Gastroesophageal sphincter (tissue), 3 donors: ENCODE data around the gene TENT5C.

Experiments
- CTCF ChIP-seq, 4 experiments: fragments of 200-600 bp in 2 of 4; fragments of 450-650 bp in 2 of 4; sonication (generic) in 1 of 4; IDR thresholded peaks; one replicate each; pipeline ENCODE4 v1.5.1; 2017 to 2019; ENCODE audit warnings: antibody characterized with exemption in 4 of 4, mild to moderate bottlenecking in 2 of 4, moderate library complexity in 2 of 4
- EP300 ChIP-seq: sonication (generic); formaldehyde crosslinking; IDR thresholded peaks from one replicate; pipeline ENCODE4 v1.6.1; 2017; ENCODE audit warnings: antibody characterized with exemption, mild to moderate bottlenecking
- POLR2A ChIP-seq, 2 donors: fragments of 450-650 bp; IDR thresholded peaks; one replicate each; pipeline ENCODE4 v1.6.1; 2017; ENCODE audit warnings: antibody characterized with exemption in 2 of 2, mild to moderate bottlenecking in 2 of 2, moderate library complexity in 1 of 2

GRCh38 chr1:117618450-117619122 is 12.7 kb downstream of the TENT5C start:
- TF ChIP-seq POLR2A (IDR thresholded peaks at IDR 0.05) (no peak), CTCF (IDR thresholded peaks at IDR 0.05) (no peak), EP300 (no peak)
